Peyer's patch (tissue), 4 donors: ENCODE measurements around the gene MRI1.
"Not testable (repeated sequence)": the region's sequence is repeated elsewhere in the genome, so short reads cannot be mapped to it uniquely, and the experiment has no call there.

Experiments used
- CTCF ChIP-seq, 6 experiments: fragments of 450-650 bp in 4 of 6; fragments of 200-600 bp in 2 of 6; sonication (generic) in 1 of 6; IDR thresholded peaks; one replicate each; pipeline ENCODE4 v1.5.1; 2017 to 2019; ENCODE audit warnings: antibody characterized with exemption in 6 of 6, mild to moderate bottlenecking in 3 of 6, moderate library complexity in 1 of 6
- POLR2A ChIP-seq, 2 donors: fragments of 450-650 bp; IDR thresholded peaks; one replicate each; pipeline ENCODE4 v1.5.1; 2017; ENCODE audit warnings: antibody characterized with exemption in 2 of 2, mild to moderate bottlenecking in 2 of 2, moderate library complexity in 2 of 2

GRCh38 chr19:13753622-13754021, 10.7 kb upstream of the MRI1 start:
- not testable (repeated sequence) for TF ChIP-seq CTCF, POLR2A (IDR thresholded peaks at IDR 0.05)
